ENCODE data around the gene USP32.
"Not testable (repeated sequence)": the region's sequence is repeated elsewhere in the genome, so short reads cannot be mapped to it uniquely, and the experiment has no call there.

The USP32 gene

GRCh38 chr17:60355663-60356594, 36.0 kb downstream of the USP32 start:
- Mint-ChIP-seq H3K27me3 (no peaks in the 10 kb centered on the region), H3K36me3 (ENCODE audit: insufficient read depth) (no peaks in the 10 kb centered on the region), H3K9me3 (no peaks in the 10 kb centered on the region), H3K27ac (peak overlapping the region in 1 of 2 donors; percentile 6), H3K4me1 (ENCODE audit: low read depth in 2 of 2) (peaks cover 22 to 45% of the 10 kb centered on the region in 2 donors), H3K4me3 (peak overlapping the region in 1 of 2 donors; percentile 33)
- ATAC-seq (replicated peaks): no peak
- no peak for DNase-seq

GRCh38 chr17:60354223-60354622, 37.7 kb downstream of the USP32 start:
- no peaks in the 10 kb centered on the region for H3K27me3 Mint-ChIP-seq
- DNase-seq (no peak), ATAC-seq (replicated peaks) (no peak)
- H3K4me3 Mint-ChIP-seq: no peak overlapping the region
- no peaks in the 10 kb centered on the region for H3K36me3 Mint-ChIP-seq (ENCODE audit: insufficient read depth)
- H3K9me3 Mint-ChIP-seq: no peaks in the 10 kb centered on the region
- H3K4me1 Mint-ChIP-seq (ENCODE audit: low read depth in 2 of 2): peaks cover 22 to 43% of the 10 kb centered on the region in 2 donors
- peak overlapping the region in 1 of 2 donors; percentile 4 for H3K27ac Mint-ChIP-seq

GRCh38 chr17:60353773-60354172, 38.2 kb downstream of the USP32 start:
- DNase-seq: no peak
- Mint-ChIP-seq H3K9me3 (no peaks in the 10 kb centered on the region), H3K36me3 (ENCODE audit: insufficient read depth) (no peaks in the 10 kb centered on the region), H3K4me1 (ENCODE audit: low read depth in 2 of 2) (peaks cover 22 to 39% of the 10 kb centered on the region in 2 donors), H3K4me3 (no peak overlapping the region), H3K27ac (peak overlapping the region in 1 of 2 donors; percentile 4), H3K27me3 (no peaks in the 10 kb centered on the region)
- ATAC-seq (replicated peaks): no peak

GRCh38 chr17:60352569-60352968, 39.4 kb downstream of the USP32 start:
- no peaks in the 10 kb centered on the region for H3K27me3 Mint-ChIP-seq
- H3K36me3 Mint-ChIP-seq (ENCODE audit: insufficient read depth): peaks cover 3% of the 10 kb centered on the region
- no peak for DNase-seq
- H3K4me3 Mint-ChIP-seq: no peak overlapping the region
- ATAC-seq (replicated peaks): no peak
- peaks cover 19 to 42% of the 10 kb centered on the region in 2 donors for H3K4me1 Mint-ChIP-seq (ENCODE audit: low read depth in 2 of 2)
- no peaks in the 10 kb centered on the region for H3K9me3 Mint-ChIP-seq
- H3K27ac Mint-ChIP-seq: no peak overlapping the region

- Mint-ChIP-seq H3K27ac (peak overlapping the region in 1 of 2 donors; percentile 11), H3K9me3 (no peaks in the 10 kb centered on the region), H3K4me3 (no peak overlapping the region), H3K27me3 (no peaks in the 10 kb centered on the region), H3K36me3 (ENCODE audit: insufficient read depth) (peaks cover 6% of the 10 kb centered on the region), H3K4me1 (ENCODE audit: low read depth in 2 of 2) (peaks cover 19 to 41% of the 10 kb centered on the region in 2 donors)
- ATAC-seq (replicated peaks): no peak
- DNase-seq: no peak
These were observed 39.9 kb downstream of the USP32 start for GRCh38 chr17:60352071-60352470.

GRCh38 chr17:60351012-60351695, 40.8 kb downstream of the USP32 start:
- DNase-seq (no peak), ATAC-seq (replicated peaks) (no peak)
- H3K4me3 Mint-ChIP-seq: no peak overlapping the region
- peaks cover 18 to 32% of the 10 kb centered on the region in 2 donors for H3K4me1 Mint-ChIP-seq (ENCODE audit: low read depth in 2 of 2)
- no peaks in the 10 kb centered on the region for H3K9me3 Mint-ChIP-seq
- H3K27ac Mint-ChIP-seq: peak overlapping the region in 1 of 2 donors; percentile 10
- peaks cover 6% of the 10 kb centered on the region for H3K36me3 Mint-ChIP-seq (ENCODE audit: insufficient read depth)
- no peaks in the 10 kb centered on the region for H3K27me3 Mint-ChIP-seq

- ATAC-seq (replicated peaks) (no peak), DNase-seq (no peak)
- Mint-ChIP-seq H3K9me3 (no peaks in the 10 kb centered on the region), H3K4me3 (no peak overlapping the region), H3K36me3 (ENCODE audit: insufficient read depth) (peaks cover 16% of the 10 kb centered on the region), H3K4me1 (ENCODE audit: low read depth in 2 of 2) (peaks cover 10 to 21% of the 10 kb centered on the region in 2 donors), H3K27me3 (no peaks in the 10 kb centered on the region), H3K27ac (no peak overlapping the region)
These were observed 43.3 kb downstream of the USP32 start for GRCh38 chr17:60348616-60349015.

- Mint-ChIP-seq H3K27me3 (no peaks in the 10 kb centered on the region), H3K36me3 (ENCODE audit: insufficient read depth) (peaks cover 37% of the 10 kb centered on the region), H3K9me3 (no peaks in the 10 kb centered on the region), H3K4me1 (ENCODE audit: low read depth in 2 of 2) (peaks cover 15% of the 10 kb centered on the region in 2 donors), H3K27ac (no peak overlapping the region), H3K4me3 (no peak overlapping the region)
- DNase-seq (no peak), ATAC-seq (replicated peaks) (no peak)
These were observed 46.7 kb downstream of the USP32 start for GRCh38 chr17:60345233-60345632.

- H3K4me3 Mint-ChIP-seq; ATAC-seq (replicated peaks); H3K27me3 Mint-ChIP-seq; DNase-seq; H3K9me3 Mint-ChIP-seq: not testable (repeated sequence)
- H3K36me3 Mint-ChIP-seq (ENCODE audit: insufficient read depth): peaks cover 43% of the 10 kb centered on the region
- H3K27ac Mint-ChIP-seq: peak overlapping the region; percentile 31 to 80
- H3K4me1 Mint-ChIP-seq (ENCODE audit: low read depth in 2 of 2): peaks cover 9 to 15% of the 10 kb centered on the region in 2 donors
These were observed 49.4 kb downstream of the USP32 start for GRCh38 chr17:60342492-60342891.

GRCh38 chr17:60335289-60335688, 56.6 kb downstream of the USP32 start:
- DNase-seq (no peak), ATAC-seq (replicated peaks) (no peak)
- Mint-ChIP-seq H3K27me3 (no peaks in the 10 kb centered on the region), H3K4me3 (no peak overlapping the region), H3K27ac (no peak overlapping the region), H3K4me1 (ENCODE audit: low read depth in 2 of 2) (peaks cover 2 to 8% of the 10 kb centered on the region in 2 donors), H3K9me3 (no peaks in the 10 kb centered on the region), H3K36me3 (ENCODE audit: insufficient read depth) (peaks cover 15% of the 10 kb centered on the region)

GRCh38 chr17:60333628-60334031, 58.3 kb downstream of the USP32 start:
- ATAC-seq (replicated peaks) (no peak), DNase-seq (no peak)
- H3K9me3 Mint-ChIP-seq: no peaks in the 10 kb centered on the region
- peak overlapping the region in 1 of 2 donors; percentile 62 for H3K27ac Mint-ChIP-seq
- no peak overlapping the region for H3K4me3 Mint-ChIP-seq
- no peaks in the 10 kb centered on the region for H3K27me3 Mint-ChIP-seq
- peaks cover 15% of the 10 kb centered on the region for H3K36me3 Mint-ChIP-seq (ENCODE audit: insufficient read depth)
- H3K4me1 Mint-ChIP-seq (ENCODE audit: low read depth in 2 of 2): peaks cover 2 to 8% of the 10 kb centered on the region in 2 donors

- H3K36me3 Mint-ChIP-seq (ENCODE audit: insufficient read depth): peaks cover 12% of the 10 kb centered on the region
- not testable (repeated sequence) for H3K4me3 Mint-ChIP-seq; H3K27me3 Mint-ChIP-seq; ATAC-seq (replicated peaks); DNase-seq; H3K4me1 Mint-ChIP-seq (ENCODE audit: low read depth in 2 of 2); H3K9me3 Mint-ChIP-seq
- H3K27ac Mint-ChIP-seq: peak overlapping the region in 1 of 2 donors; percentile 62
These were observed 58.9 kb downstream of the USP32 start for GRCh38 chr17:60333072-60333471.

GRCh38 chr17:60332574-60332973, 59.4 kb downstream of the USP32 start:
- H3K27ac Mint-ChIP-seq: no peak overlapping the region
- H3K36me3 Mint-ChIP-seq (ENCODE audit: insufficient read depth): peaks cover 7% of the 10 kb centered on the region
- DNase-seq (no peak), ATAC-seq (replicated peaks) (no peak)
- no peak overlapping the region for H3K4me3 Mint-ChIP-seq
- H3K4me1 Mint-ChIP-seq (ENCODE audit: low read depth in 2 of 2): peaks cover 4 to 8% of the 10 kb centered on the region in 2 donors
- H3K9me3 Mint-ChIP-seq: no peaks in the 10 kb centered on the region
- no peaks in the 10 kb centered on the region for H3K27me3 Mint-ChIP-seq
